H1 (cell line): Measurements from ENCODE around the gene APH1A. TPM values are rescaled to one million over a fixed set of nuclear protein-coding genes. Genes with fewer than 3 reads are reported as not detected.

ENCODE experiments used
- ATF3 ChIP-seq: IDR thresholded peaks from 2 replicates; pipeline ENCODE4 v1.6.1; 2011; ENCODE audit warnings: low read depth, mild to moderate bottlenecking, low read length; ENCODE audit not compliant: insufficient read depth
- RNF2 ChIP-seq: fragments of 200-900, 300-1000 bp; sonication (generic); IDR thresholded peaks from 2 replicates; pipeline ENCODE4 v1.7.1; 2016; ENCODE audit warnings: borderline replicate concordance, low read depth, mild to moderate bottlenecking, antibody characterized with exemption, low read length; ENCODE audit not compliant: poor library complexity, severe bottlenecking; ENCODE audit errors: missing control alignments
- TAF1 ChIP-seq: IDR thresholded peaks from 2 replicates; pipeline ENCODE4 v1.6.1; 2011; ENCODE audit warnings: mild to moderate bottlenecking, low read depth, low read length
- polyA plus RNA-seq, 7 experiments: library from polyadenylated mRNA; depleted of rRNA in 3 of 7; stranded (reverse) in 5 of 7; unstranded in 2 of 7; fragments of >200 nt in 5 of 7; fragments of 200-250 nt in 2 of 7; gene quantifications; 1 replicate in 5 of 7; 2 replicates in 1 of 7; 4 replicates in 1 of 7; pipeline versions ENCODE4 v1.2.1 to v1.2.3, GENCODE V29; 2011 to 2013; ENCODE audit warnings: missing spikeins in 2 of 7, mixed read lengths in 2 of 7
- total RNA-seq: library from RNA; stranded (reverse); fragmentation: NEBNext Ultra II Directional; extraction: Animal tissue kit (Norgen Biotek cat#: 25700); gene quantifications from 2 replicates; pipeline ENCODE4 v1.2.1, GENCODE V29; 2021

Gene APH1A
- total and polyA plus RNA-seq, 2 of the 8 experiments (the other 6 are each of a cell fraction or from before 2014, with no cell fraction given): 111 to 183 TPM

- TF ChIP-seq ATF3: no peak
- no peak for TF ChIP-seq RNF2
- no peak for TF ChIP-seq TAF1
These were observed 43.3 kb downstream of the APH1A start (continued) for GRCh38 chr1:150225546-150225945.
